Thyroid gland (tissue), 4 donors: ENCODE results near the gene ARPP21. TPM values are rescaled to one million over a fixed set of nuclear protein-coding genes. Genes with fewer than 3 reads are reported as not detected.
A peak's percentile ranks its signal among the peaks of the same experiment; 100 is the strongest.

ENCODE experiments used
- DNase-seq, 2 donors: peaks; one replicate each; pipeline ENCODE4 v3.0.0-alpha.2; 2019
- H3K27ac ChIP-seq, 3 donors: fragments of 200-600 bp; sonication (generic); 1 replicate in 2 of 3; 2 replicates in 1 of 3; pipeline ENCODE4 v1.5.1; 2016 to 2019; ENCODE audit warnings: mild to moderate bottlenecking in 1 of 3, moderate library complexity in 1 of 3
- H3K27me3 ChIP-seq: fragments of 200-600 bp; sonication (generic); one replicate; pipeline ENCODE4 v1.5.1; 2019
- H3K36me3 ChIP-seq, 2 donors: fragments of 200-600 bp; sonication (generic); one replicate each; pipeline ENCODE4 v1.5.1; 2016 to 2019
- H3K4me1 ChIP-seq, 2 donors: fragments of 200-600 bp; sonication (generic); one replicate each; pipeline ENCODE4 v1.5.1; 2017 to 2019
- H3K4me3 ChIP-seq, 3 donors: fragments of 200-600 bp; sonication (generic); replicated peaks in 1 of 3; 1 replicate in 2 of 3; 2 replicates in 1 of 3; pipeline ENCODE4 v1.5.1; 2016; ENCODE audit warnings: mild to moderate bottlenecking in 1 of 3
- H3K9me3 ChIP-seq: fragments of 200-600 bp; sonication (generic); one replicate; pipeline ENCODE4 v1.5.1; 2017
- POLR2A ChIP-seq, 2 donors: fragments of 450-650 bp; IDR thresholded peaks; one replicate each; pipeline ENCODE4 v1.6.1; 2017; ENCODE audit warnings: antibody characterized with exemption in 2 of 2, mild to moderate bottlenecking in 2 of 2, moderate library complexity in 1 of 2
- WGBS, 2 donors: methylation state at CpG; one replicate each; pipeline ENCODE4 v1.1.5; 2017; 5-methylcytosine and 5-hydroxymethylcytosine counted together
- intact Hi-C: fragments of 100-400 bp; cut with DNase I; formaldehyde crosslinking; loops from one replicate; pipeline ENCODE4 v1.15.1; 2023
- total RNA-seq, 4 donors: library from RNA; depleted of rRNA; stranded (reverse); fragments of >200 nt; gene quantifications; one replicate each; pipeline ENCODE4 v1.2.3, GENCODE V29; 2016
- TF ChIP-seq, protein P1 (sequence below), 6 experiments: fragments of 200-600 bp in 3 of 6; fragments of 450-650 bp in 3 of 6; sonication (generic) in 3 of 6; IDR thresholded peaks; one replicate each; pipeline ENCODE4 v1.5.1; 2016 to 2019; ENCODE audit warnings: antibody characterized with exemption in 6 of 6, mild to moderate bottlenecking in 2 of 6, inconsistent platforms in 1 of 6, moderate library complexity in 1 of 6

The ARPP21 gene
- total RNA-seq, 4 donors from 2014 or later = not detected

DNA sequence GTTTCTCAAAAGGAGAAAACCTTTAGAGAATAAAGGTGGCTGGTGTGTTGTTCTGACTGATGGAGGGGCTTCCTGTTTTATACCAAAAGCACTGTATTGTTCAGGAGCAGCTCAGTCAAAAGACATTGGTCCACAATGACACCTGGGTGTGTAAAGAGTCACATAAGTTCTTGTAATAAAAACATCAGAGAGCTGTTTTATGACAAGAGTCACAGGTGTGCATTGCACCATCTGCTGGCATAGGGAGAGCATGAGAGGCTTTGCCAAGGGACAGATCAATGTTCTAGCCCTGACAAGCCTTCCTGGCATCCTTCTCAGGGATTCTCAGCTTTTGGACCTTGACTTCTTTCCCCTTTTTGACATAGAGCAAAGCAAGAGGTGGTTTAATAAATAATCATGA is 20.4 kb downstream of the ARPP21 start:
- DNase-seq = peak; percentile 20 to 49
- H3K4me1 ChIP-seq = peaks cover 1 to 10% of the 10 kb centered on the region in 2 donors
- no peaks in the 10 kb centered on the region for H3K36me3 ChIP-seq
- TF ChIP-seq, protein P1, sequence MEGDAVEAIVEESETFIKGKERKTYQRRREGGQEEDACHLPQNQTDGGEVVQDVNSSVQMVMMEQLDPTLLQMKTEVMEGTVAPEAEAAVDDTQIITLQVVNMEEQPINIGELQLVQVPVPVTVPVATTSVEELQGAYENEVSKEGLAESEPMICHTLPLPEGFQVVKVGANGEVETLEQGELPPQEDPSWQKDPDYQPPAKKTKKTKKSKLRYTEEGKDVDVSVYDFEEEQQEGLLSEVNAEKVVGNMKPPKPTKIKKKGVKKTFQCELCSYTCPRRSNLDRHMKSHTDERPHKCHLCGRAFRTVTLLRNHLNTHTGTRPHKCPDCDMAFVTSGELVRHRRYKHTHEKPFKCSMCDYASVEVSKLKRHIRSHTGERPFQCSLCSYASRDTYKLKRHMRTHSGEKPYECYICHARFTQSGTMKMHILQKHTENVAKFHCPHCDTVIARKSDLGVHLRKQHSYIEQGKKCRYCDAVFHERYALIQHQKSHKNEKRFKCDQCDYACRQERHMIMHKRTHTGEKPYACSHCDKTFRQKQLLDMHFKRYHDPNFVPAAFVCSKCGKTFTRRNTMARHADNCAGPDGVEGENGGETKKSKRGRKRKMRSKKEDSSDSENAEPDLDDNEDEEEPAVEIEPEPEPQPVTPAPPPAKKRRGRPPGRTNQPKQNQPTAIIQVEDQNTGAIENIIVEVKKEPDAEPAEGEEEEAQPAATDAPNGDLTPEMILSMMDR (IDR thresholded peaks at IDR 0.05) = peak in 3 of 6 experiments; percentile 25 to 39 (median 31)
- no peak for TF ChIP-seq POLR2A (IDR thresholded peaks at IDR 0.05)
- no peaks in the 10 kb centered on the region for H3K9me3 ChIP-seq
- intact Hi-C loops = no loop called here
- H3K27me3 ChIP-seq = no peaks in the 10 kb centered on the region
- no peak overlapping the region for H3K4me3 ChIP-seq
- H3K27ac ChIP-seq = no peak overlapping the region

GRCh38 chr3:35663471-35663870 is 24.1 kb downstream of the ARPP21 start:
- Histone ChIP-seq H3K4me3 (no peak overlapping the region), H3K9me3 (no peaks in the 10 kb centered on the region), H3K27ac (no peak overlapping the region), H3K36me3 (no peaks in the 10 kb centered on the region), H3K27me3 (no peaks in the 10 kb centered on the region), H3K4me1 (peaks cover 4 to 10% of the 10 kb centered on the region in 2 donors)
- intact Hi-C loops = no loop called here
- WGBS, 2 donors = 64 to 68% methylated on average over 8 to 10 of the region's 10 CpGs
- TF ChIP-seq POLR2A (IDR thresholded peaks at IDR 0.05) = no peak
- TF ChIP-seq, protein P1 (IDR thresholded peaks at IDR 0.05) = no peak
- DNase-seq = peak; percentile 9 to 18

GRCh38 chr3:35664460-35664919 is 25.2 kb downstream of the ARPP21 start:
- 4 to 8% methylated on average over 14 of the region's 14 CpGs for WGBS, 2 donors
- no peaks in the 10 kb centered on the region for H3K36me3 ChIP-seq
- peaks cover 4 to 10% of the 10 kb centered on the region in 2 donors for H3K4me1 ChIP-seq
- H3K9me3 ChIP-seq = no peaks in the 10 kb centered on the region
- peak overlapping the region in 1 of 3 donors; percentile 4 for H3K4me3 ChIP-seq
- DNase-seq = peak; percentile 88 to 93
- TF ChIP-seq POLR2A (IDR thresholded peaks at IDR 0.05) = no peak
- TF ChIP-seq, protein P1 (IDR thresholded peaks at IDR 0.05) = no peak
- H3K27me3 ChIP-seq = no peaks in the 10 kb centered on the region
- H3K27ac ChIP-seq = peak overlapping the region; percentile 42 to 50 (median 48)
- intact Hi-C loops = no loop called here

- Histone ChIP-seq H3K36me3 (no peaks in the 10 kb centered on the region), H3K27ac (no peak overlapping the region), H3K9me3 (no peaks in the 10 kb centered on the region), H3K4me3 (no peak overlapping the region), H3K27me3 (no peaks in the 10 kb centered on the region), H3K4me1 (peaks cover 4 to 10% of the 10 kb centered on the region in 2 donors)
- DNase-seq = no peak
- intact Hi-C loops = no loop called here
- WGBS, 2 donors = 70 to 79% methylated on average over 3 of the region's 3 CpGs
- TF ChIP-seq, protein P1 (IDR thresholded peaks at IDR 0.05) = no peak
- TF ChIP-seq POLR2A (IDR thresholded peaks at IDR 0.05) = no peak
Observed at GRCh38 chr3:35665390-35666055, 26.2 kb downstream of the ARPP21 start.

DNA sequence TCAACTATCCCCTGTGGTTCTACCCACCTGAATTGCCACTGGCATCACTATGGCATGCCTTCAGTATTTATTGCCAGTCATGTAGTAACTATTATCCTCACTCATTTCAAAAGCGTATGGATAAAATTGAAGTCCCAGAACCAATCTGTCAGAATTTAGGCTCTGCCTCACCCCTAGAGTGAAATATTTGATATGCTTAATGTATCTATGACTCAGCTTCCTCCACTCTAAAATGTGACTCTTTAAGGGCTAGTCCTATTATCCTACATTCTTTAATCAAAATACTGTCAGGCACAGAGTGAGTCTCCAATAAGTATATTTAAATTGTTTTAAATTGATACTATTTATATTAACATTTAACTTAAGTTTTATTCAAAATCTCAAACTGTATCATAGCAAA is 27.6 kb downstream of the ARPP21 start:
- H3K9me3 ChIP-seq = no peaks in the 10 kb centered on the region
- 92 to 93% methylated on average over 1 of the region's 1 CpG for WGBS, 2 donors
- DNase-seq = no peak
- H3K4me1 ChIP-seq = peaks cover 4 to 10% of the 10 kb centered on the region in 2 donors
- TF ChIP-seq POLR2A (IDR thresholded peaks at IDR 0.05) = no peak
- TF ChIP-seq, protein P1 (IDR thresholded peaks at IDR 0.05) = no peak
- intact Hi-C loops = no loop called here
- no peaks in the 10 kb centered on the region for H3K27me3 ChIP-seq
- H3K4me3 ChIP-seq = no peak overlapping the region
- no peak overlapping the region for H3K27ac ChIP-seq
- no peaks in the 10 kb centered on the region for H3K36me3 ChIP-seq
